ENCODE measurements around the gene CD37.
"Not testable (repeated sequence)": the region's sequence is repeated elsewhere in the genome, so short reads cannot be mapped to it uniquely, and the experiment has no call there.

The CD37 gene

GRCh38 chr19:49328741-49329140 is 6.5 kb upstream of the CD37 start:
- DNase-seq (ENCODE audit: low read depth), result no peak

GRCh38 chr19:49331187-49331586 is 4.0 kb upstream of the CD37 start:
- not testable (repeated sequence) for DNase-seq (ENCODE audit: low read depth)

- no peak for DNase-seq (ENCODE audit: low read depth)
These were observed 3.6 kb upstream of the CD37 start for GRCh38 chr19:49331616-49332055.

- DNase-seq (ENCODE audit: low read depth), result not testable (repeated sequence)
These were observed 2.4 kb upstream of the CD37 start for GRCh38 chr19:49332691-49333417.

GRCh38 chr19:49333418-49333805 is 1.8 kb upstream of the CD37 start:
- no peak for DNase-seq (ENCODE audit: low read depth)

- DNase-seq (ENCODE audit: low read depth), result peak; percentile 44
These were observed 1.4 kb upstream of the CD37 start for GRCh38 chr19:49333811-49334288.

GRCh38 chr19:49335784-49336481 is 727 bp downstream of the CD37 start:
- no peak for DNase-seq (ENCODE audit: low read depth)

- DNase-seq (ENCODE audit: low read depth), result no peak
These were observed 1.5 kb downstream of the CD37 start for GRCh38 chr19:49336482-49337266.

GRCh38 chr19:49337267-49338022 is 2.2 kb downstream of the CD37 start:
- DNase-seq (ENCODE audit: low read depth), result no peak

- DNase-seq (ENCODE audit: low read depth), result no peak
These were observed 2.9 kb downstream of the CD37 start for GRCh38 chr19:49338023-49338677.

GRCh38 chr19:49338691-49339300 is 3.6 kb downstream of the CD37 start:
- no peak for DNase-seq (ENCODE audit: low read depth)

- DNase-seq (ENCODE audit: low read depth), result no peak
These were observed 4.3 kb downstream of the CD37 start for GRCh38 chr19:49339301-49340068.

- no peak for DNase-seq (ENCODE audit: low read depth)
These were observed 5.1 kb downstream of the CD37 start for GRCh38 chr19:49340069-49340864.

- DNase-seq (ENCODE audit: low read depth), result no peak
These were observed 5.9 kb downstream of the CD37 start for GRCh38 chr19:49340865-49341718.

- no peak for DNase-seq (ENCODE audit: low read depth)
These were observed 7.1 kb downstream of the CD37 start for GRCh38 chr19:49342291-49342721.

- DNase-seq (ENCODE audit: low read depth), result no peak
These were observed 7.9 kb downstream of the CD37 start for GRCh38 chr19:49343123-49343522.

GRCh38 chr19:49344505-49345423 is 9.6 kb downstream of the CD37 start:
- no peak for DNase-seq (ENCODE audit: low read depth)

Data from stimulated activated CD8-positive, alpha-beta memory T cell treated with anti-CD3 and anti-CD28 coated beads, Interleukin-4, amount 100 ng/mL, for 24 hours (primary cell).